WTC11 (cell line): ENCODE results near the gene UNCX. TPM values are rescaled to one million over a fixed set of nuclear protein-coding genes. Genes with fewer than 3 reads are reported as not detected.

Experiments used
- ATAC-seq: fragments of 200-7000 bp; cut with Tn5 transposase; 2 replicates; pipeline ENCODE4 v1.10.0; 2021; ENCODE audit warnings: mild to moderate bottlenecking, moderate library complexity
- CTCF ChIA-PET: fragments of 300-600 bp; sonication (Branson Sonifier 250); formaldehyde crosslinking; loops from one replicate; lab custom pipeline; 2021; ENCODE audit warnings: antibody characterized with exemption; lab: Charles Lee
- POLR2A ChIA-PET: fragments of 350-600 bp; sonication (Branson Sonifier 250); formaldehyde crosslinking; loops from one replicate; lab custom pipeline; 2021; ENCODE audit warnings: antibody characterized with exemption; lab: Charles Lee
- DNase-seq: peaks from one replicate; pipeline ENCODE4 v3.0.0; 2021; ENCODE audit warnings: low spot score
- H3K27ac Mint-ChIP-seq: 2 replicates; pipeline ENCODE4 v1.8.0; 2021; ENCODE audit warnings: mixed read lengths
- H3K27me3 Mint-ChIP-seq: 2 replicates; pipeline ENCODE4 v1.8.0; 2021; ENCODE audit warnings: low read depth, mild to moderate bottlenecking, moderate library complexity, mixed read lengths
- H3K36me3 Mint-ChIP-seq: 2 replicates; pipeline ENCODE4 v1.8.0; 2021; ENCODE audit warnings: mixed read lengths
- H3K4me1 Mint-ChIP-seq: 2 replicates; pipeline ENCODE4 v1.8.0; 2022; ENCODE audit warnings: mixed read lengths
- H3K4me3 Mint-ChIP-seq: 2 replicates; pipeline ENCODE4 v1.8.0; 2021; ENCODE audit warnings: mild to moderate bottlenecking, moderate library complexity, mixed read lengths
- H3K9me3 Mint-ChIP-seq: 2 replicates; pipeline ENCODE4 v1.8.0; 2021; ENCODE audit warnings: mixed read lengths
- CBFB ChIP-seq: sonication (generic); formaldehyde crosslinking; IDR thresholded peaks from 2 replicates; pipeline ENCODE4 v1.8.1; 2022; ENCODE audit warnings: mild to moderate bottlenecking, low read depth, missing genetic modification reagents
- CREM ChIP-seq: sonication (generic); formaldehyde crosslinking; IDR thresholded peaks from 2 replicates; pipeline ENCODE4 v1.8.1; 2022; ENCODE audit warnings: mild to moderate bottlenecking, missing genetic modification reagents, moderate library complexity
- ELF4 ChIP-seq: sonication (generic); formaldehyde crosslinking; IDR thresholded peaks from 2 replicates; pipeline ENCODE4 v1.8.1; 2022; ENCODE audit warnings: low read depth, mild to moderate bottlenecking, moderate library complexity, missing genetic modification reagents
- FOXK1 ChIP-seq: sonication (generic); formaldehyde crosslinking; IDR thresholded peaks from 2 replicates; pipeline ENCODE4 v1.8.0; 2022; ENCODE audit warnings: mild to moderate bottlenecking, moderate library complexity, missing genetic modification reagents
- GABPB1 ChIP-seq: sonication (generic); formaldehyde crosslinking; IDR thresholded peaks from 2 replicates; pipeline ENCODE4 v1.8.1; 2023; ENCODE audit warnings: mild to moderate bottlenecking, missing genetic modification reagents
- GRHL2 ChIP-seq: fragments of 250-450 bp; sonication (Bioruptor Pico); IDR thresholded peaks from 2 replicates; pipeline ENCODE4 v1.8.0; 2022; ENCODE audit warnings: mild to moderate bottlenecking, moderate library complexity; ENCODE audit not compliant: insufficient replicate concordance, severe bottlenecking
- HMGA2 ChIP-seq: fragments of 250-450 bp; sonication (Bioruptor Pico); IDR thresholded peaks from 2 replicates; pipeline ENCODE4 v1.4.0; 2021; ENCODE audit warnings: mild to moderate bottlenecking, moderate library complexity
- JAZF1 ChIP-seq: fragments of 250-450 bp; sonication (Bioruptor Pico); IDR thresholded peaks from 2 replicates; pipeline ENCODE4 v1.9.0; 2021; ENCODE audit warnings: moderate library complexity, mild to moderate bottlenecking, inconsistent platforms
- MXD4 ChIP-seq: fragments of 250-450 bp; sonication (Bioruptor Pico); IDR thresholded peaks from 2 replicates; pipeline ENCODE4 v1.8.0; 2021; ENCODE audit warnings: mild to moderate bottlenecking, moderate library complexity, borderline replicate concordance
- MYBL2 ChIP-seq: sonication (generic); formaldehyde crosslinking; IDR thresholded peaks from 2 replicates; pipeline ENCODE4 v1.8.1; 2023; ENCODE audit warnings: mild to moderate bottlenecking, moderate library complexity, missing genetic modification reagents
- NFATC4 ChIP-seq: fragments of 250-450 bp; sonication (Bioruptor Pico); IDR thresholded peaks from 2 replicates; pipeline ENCODE4 v1.9.0; 2021; ENCODE audit warnings: mild to moderate bottlenecking
- NFE2L1 ChIP-seq: sonication (generic); formaldehyde crosslinking; IDR thresholded peaks from 2 replicates; pipeline ENCODE4 v1.8.1; 2023; ENCODE audit warnings: missing genetic modification reagents
- NR2C2 ChIP-seq: sonication (generic); formaldehyde crosslinking; IDR thresholded peaks from 2 replicates; pipeline ENCODE4 v1.8.0; 2022; ENCODE audit warnings: mild to moderate bottlenecking, missing genetic modification reagents
- OVOL2 ChIP-seq: fragments of 250-450 bp; sonication (Bioruptor Pico); IDR thresholded peaks from 2 replicates; pipeline ENCODE4 v1.9.0; 2021; ENCODE audit warnings: mild to moderate bottlenecking, borderline replicate concordance
- PRRX2 ChIP-seq: fragments of 250-450 bp; sonication (Bioruptor Pico); IDR thresholded peaks from 2 replicates; pipeline ENCODE4 v1.8.0; 2021; ENCODE audit warnings: mild to moderate bottlenecking
- SMAD4 ChIP-seq: sonication (generic); formaldehyde crosslinking; IDR thresholded peaks from 2 replicates; pipeline ENCODE4 v1.8.0; 2022; ENCODE audit warnings: mild to moderate bottlenecking, missing genetic modification reagents
- TEAD1 ChIP-seq: sonication (generic); formaldehyde crosslinking; IDR thresholded peaks from 2 replicates; pipeline ENCODE4 v1.8.0; 2022; ENCODE audit warnings: mild to moderate bottlenecking, missing genetic modification reagents
- TP53 ChIP-seq: sonication (generic); formaldehyde crosslinking; IDR thresholded peaks from 2 replicates; pipeline ENCODE4 v1.8.1; 2023; ENCODE audit warnings: mild to moderate bottlenecking, missing genetic modification reagents
- ZNF121 ChIP-seq: sonication (generic); formaldehyde crosslinking; IDR thresholded peaks from 2 replicates; pipeline ENCODE4 v1.8.0; 2023; ENCODE audit warnings: missing genetic modification reagents
- ZNF138 ChIP-seq: sonication (generic); formaldehyde crosslinking; conservative IDR thresholded peaks from 2 replicates; pipeline ENCODE4 v1.8.1; 2022; ENCODE audit warnings: mild to moderate bottlenecking, moderate library complexity, missing genetic modification reagents
- ZNF219 ChIP-seq: sonication (generic); formaldehyde crosslinking; IDR thresholded peaks from 2 replicates; pipeline ENCODE4 v1.8.0; 2023; ENCODE audit warnings: missing genetic modification reagents, mild to moderate bottlenecking, borderline replicate concordance
- ZNF232 ChIP-seq: sonication (generic); formaldehyde crosslinking; IDR thresholded peaks from 2 replicates; pipeline ENCODE4 v1.8.0; 2022; ENCODE audit warnings: mild to moderate bottlenecking, missing genetic modification reagents
- total RNA-seq: library from RNA; stranded (reverse); gene quantifications from 3 replicates; pipeline ENCODE4 v1.2.3, GENCODE V29; 2021
- TF ChIP-seq, protein P1 (sequence below): sonication (generic); formaldehyde crosslinking; IDR thresholded peaks from 2 replicates; pipeline ENCODE4 v1.8.0; 2022; ENCODE audit warnings: mild to moderate bottlenecking, missing genetic modification reagents
- TF ChIP-seq, protein P2 (sequence below): sonication (generic); formaldehyde crosslinking; IDR thresholded peaks from 2 replicates; pipeline ENCODE4 v1.8.0; 2022; ENCODE audit warnings: missing genetic modification reagents
- TF ChIP-seq, protein P3 (sequence below): sonication (generic); formaldehyde crosslinking; IDR thresholded peaks from 2 replicates; pipeline ENCODE4 v1.8.1; 2023; ENCODE audit warnings: mild to moderate bottlenecking, missing genetic modification reagents
- TF ChIP-seq, protein P4 (sequence below): sonication (generic); formaldehyde crosslinking; IDR thresholded peaks from 2 replicates; pipeline ENCODE4 v1.8.1; 2022; ENCODE audit warnings: mild to moderate bottlenecking, missing genetic modification reagents, moderate library complexity, borderline replicate concordance
- TF ChIP-seq, protein P5 (sequence below): sonication (generic); formaldehyde crosslinking; IDR thresholded peaks from 2 replicates; pipeline ENCODE4 v1.8.1; 2022; ENCODE audit warnings: low read depth, mild to moderate bottlenecking, moderate library complexity, missing genetic modification reagents, borderline replicate concordance

The UNCX gene
- total RNA-seq, 1 experiment from 2014 or later, result not detected

DNA sequence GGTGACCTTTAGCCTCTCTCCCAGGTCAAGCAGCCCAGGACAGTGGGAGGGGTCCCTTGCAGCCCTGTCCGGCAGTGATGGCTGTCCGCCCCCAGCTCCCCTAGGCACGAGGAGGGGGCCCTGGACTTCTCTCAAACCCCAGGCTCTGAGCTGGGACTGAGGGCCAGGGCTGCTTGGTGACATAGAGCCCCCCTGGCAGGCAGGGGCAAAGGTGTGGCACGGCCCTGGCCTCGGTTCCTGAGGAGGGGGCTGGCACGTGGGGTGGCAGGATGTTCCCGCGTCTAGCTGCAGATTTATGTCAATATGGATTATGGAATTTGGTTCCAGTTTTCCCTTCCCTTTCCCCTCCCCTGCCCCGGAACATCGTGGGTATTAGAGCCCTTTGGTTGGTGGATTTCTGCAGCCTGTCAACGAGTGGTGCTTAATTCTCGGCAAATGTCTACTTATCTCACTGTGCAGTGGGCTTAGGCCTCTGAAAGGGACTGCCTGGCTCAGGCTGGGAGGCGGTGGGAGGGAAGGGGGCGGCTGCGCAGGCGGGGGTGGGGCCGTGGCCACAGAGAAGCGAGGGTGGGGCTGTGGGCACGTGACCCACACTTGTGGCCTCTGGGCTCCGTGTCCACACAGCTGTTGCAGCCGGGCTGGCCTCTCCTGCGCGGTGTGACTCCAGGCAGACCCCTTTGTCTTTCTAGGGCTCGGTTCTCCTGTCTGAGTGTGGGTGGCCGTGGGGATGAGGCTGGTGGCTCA, 19.3 kb downstream of the UNCX start (continued):
- TF ChIP-seq, protein P1, sequence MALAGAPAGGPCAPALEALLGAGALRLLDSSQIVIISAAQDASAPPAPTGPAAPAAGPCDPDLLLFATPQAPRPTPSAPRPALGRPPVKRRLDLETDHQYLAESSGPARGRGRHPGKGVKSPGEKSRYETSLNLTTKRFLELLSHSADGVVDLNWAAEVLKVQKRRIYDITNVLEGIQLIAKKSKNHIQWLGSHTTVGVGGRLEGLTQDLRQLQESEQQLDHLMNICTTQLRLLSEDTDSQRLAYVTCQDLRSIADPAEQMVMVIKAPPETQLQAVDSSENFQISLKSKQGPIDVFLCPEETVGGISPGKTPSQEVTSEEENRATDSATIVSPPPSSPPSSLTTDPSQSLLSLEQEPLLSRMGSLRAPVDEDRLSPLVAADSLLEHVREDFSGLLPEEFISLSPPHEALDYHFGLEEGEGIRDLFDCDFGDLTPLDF, result no peak
- no peak for TF ChIP-seq JAZF1

DNA sequence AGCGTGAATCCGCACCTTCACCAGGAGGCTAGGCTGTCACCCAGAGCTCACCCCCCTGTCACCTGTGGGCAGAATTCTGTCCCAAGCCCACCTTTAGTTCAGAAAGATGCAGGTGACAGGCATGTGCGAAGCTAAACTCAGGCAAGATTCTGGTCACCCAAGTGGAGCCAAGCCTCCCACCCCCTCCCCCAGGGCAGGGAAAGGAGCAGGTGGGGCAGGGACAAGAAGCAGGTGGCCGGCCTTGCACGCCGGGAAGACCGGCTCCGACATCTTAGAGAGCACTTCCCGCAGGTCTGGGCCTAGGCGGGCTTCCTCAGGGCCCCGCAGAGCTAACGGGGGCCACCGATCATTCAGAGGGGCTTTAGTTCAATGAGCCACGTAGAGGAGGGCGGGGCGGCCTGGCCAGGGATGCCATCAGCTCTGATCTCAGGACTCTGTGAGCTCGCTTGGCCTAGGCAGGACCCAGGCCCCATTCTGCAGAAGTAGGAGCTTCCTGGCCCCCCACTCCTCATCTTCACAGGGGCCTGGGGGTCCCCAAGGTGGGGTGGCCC, 19.9 kb downstream of the UNCX start:
- Mint-ChIP-seq H3K36me3 (no peaks in the 10 kb centered on the region), H3K4me1 (peaks cover 5% of the 10 kb centered on the region), H3K27me3 (peaks cover 38% of the 10 kb centered on the region), H3K9me3 (no peaks in the 10 kb centered on the region), H3K4me3 (no peak overlapping the region), H3K27ac (no peak overlapping the region)
- CTCF ChIA-PET, result interaction anchor here (0.8 to 1.5 kb wide), 3 partner anchors 12 to 180 kb away, joined by 3 read pairs; no protein-coding TSS in a partner anchor
- ATAC-seq (no peak), DNase-seq (no peak)
- TF ChIP-seq NFE2L1, result no peak
- no peak for TF ChIP-seq CREM (CRISPR knock-in tag)
- no peak for TF ChIP-seq TEAD1
- no peak for TF ChIP-seq HMGA2 (CRISPR knock-in tag)
- no peak for TF ChIP-seq ZNF219 (CRISPR knock-in tag)
- TF ChIP-seq, protein P2, sequence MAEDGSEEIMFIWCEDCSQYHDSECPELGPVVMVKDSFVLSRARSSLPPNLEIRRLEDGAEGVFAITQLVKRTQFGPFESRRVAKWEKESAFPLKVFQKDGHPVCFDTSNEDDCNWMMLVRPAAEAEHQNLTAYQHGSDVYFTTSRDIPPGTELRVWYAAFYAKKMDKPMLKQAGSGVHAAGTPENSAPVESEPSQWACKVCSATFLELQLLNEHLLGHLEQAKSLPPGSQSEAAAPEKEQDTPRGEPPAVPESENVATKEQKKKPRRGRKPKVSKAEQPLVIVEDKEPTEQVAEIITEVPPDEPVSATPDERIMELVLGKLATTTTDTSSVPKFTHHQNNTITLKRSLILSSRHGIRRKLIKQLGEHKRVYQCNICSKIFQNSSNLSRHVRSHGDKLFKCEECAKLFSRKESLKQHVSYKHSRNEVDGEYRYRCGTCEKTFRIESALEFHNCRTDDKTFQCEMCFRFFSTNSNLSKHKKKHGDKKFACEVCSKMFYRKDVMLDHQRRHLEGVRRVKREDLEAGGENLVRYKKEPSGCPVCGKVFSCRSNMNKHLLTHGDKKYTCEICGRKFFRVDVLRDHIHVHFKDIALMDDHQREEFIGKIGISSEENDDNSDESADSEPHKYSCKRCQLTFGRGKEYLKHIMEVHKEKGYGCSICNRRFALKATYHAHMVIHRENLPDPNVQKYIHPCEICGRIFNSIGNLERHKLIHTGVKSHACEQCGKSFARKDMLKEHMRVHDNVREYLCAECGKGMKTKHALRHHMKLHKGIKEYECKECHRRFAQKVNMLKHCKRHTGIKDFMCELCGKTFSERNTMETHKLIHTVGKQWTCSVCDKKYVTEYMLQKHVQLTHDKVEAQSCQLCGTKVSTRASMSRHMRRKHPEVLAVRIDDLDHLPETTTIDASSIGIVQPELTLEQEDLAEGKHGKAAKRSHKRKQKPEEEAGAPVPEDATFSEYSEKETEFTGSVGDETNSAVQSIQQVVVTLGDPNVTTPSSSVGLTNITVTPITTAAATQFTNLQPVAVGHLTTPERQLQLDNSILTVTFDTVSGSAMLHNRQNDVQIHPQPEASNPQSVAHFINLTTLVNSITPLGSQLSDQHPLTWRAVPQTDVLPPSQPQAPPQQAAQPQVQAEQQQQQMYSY (CRISPR knock-in tag), result no peak
- no peak for TF ChIP-seq NR2C2 (CRISPR knock-in tag)
- TF ChIP-seq ZNF121 (CRISPR knock-in tag), result no peak
- TF ChIP-seq CBFB, result no peak
- no peak for TF ChIP-seq ZNF138
- no peak for TF ChIP-seq MYBL2
- POLR2A ChIA-PET, result no interaction called here

DNA sequence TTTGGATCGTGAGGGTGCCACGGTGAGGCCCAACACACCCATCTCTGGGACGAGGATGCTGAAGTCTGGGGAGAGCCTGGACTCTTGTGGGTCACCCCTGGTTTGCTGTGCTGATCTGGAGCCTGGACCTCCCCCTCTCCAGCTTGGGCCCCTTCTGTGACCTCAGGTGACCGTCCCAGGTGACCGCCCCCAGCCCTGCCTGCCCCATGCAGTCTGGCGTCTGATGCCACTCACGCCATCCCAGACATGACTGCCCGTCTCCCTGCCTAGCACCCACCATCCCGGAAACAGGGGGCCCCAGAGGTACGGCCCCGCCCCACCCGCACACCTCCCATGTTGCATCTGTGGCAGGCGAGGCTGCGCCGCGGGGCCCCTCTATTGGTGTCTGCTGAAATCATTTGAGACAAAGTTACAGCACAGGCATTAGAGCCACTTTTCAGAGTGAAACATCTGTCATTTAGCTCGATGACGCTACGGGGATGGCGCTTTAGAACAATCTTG, 21.1 kb downstream of the UNCX start:
- CTCF ChIA-PET, result interaction anchor here (2.4 kb wide), 1 partner anchor 27 kb away, joined by 8 read pairs; no protein-coding TSS in a partner anchor
- no peak for ATAC-seq
- Mint-ChIP-seq H3K36me3 (no peaks in the 10 kb centered on the region), H3K4me3 (no peak overlapping the region), H3K4me1 (no peaks in the 10 kb centered on the region), H3K9me3 (no peaks in the 10 kb centered on the region), H3K27me3 (peaks cover 27% of the 10 kb centered on the region), H3K27ac (no peak overlapping the region)
- DNase-seq, result no peak
- POLR2A ChIA-PET, result no interaction called here
- TF ChIP-seq MXD4 (no peak), ZNF219 (CRISPR knock-in tag) (no peak), GRHL2 (CRISPR knock-in tag) (no peak), PRRX2 (CRISPR knock-in tag) (no peak), NR2C2 (CRISPR knock-in tag) (no peak), ELF4 (CRISPR knock-in tag) (no peak), ZNF232 (CRISPR knock-in tag) (no peak), TP53 (CRISPR knock-in tag) (no peak), GABPB1 (CRISPR knock-in tag) (no peak), OVOL2 (CRISPR knock-in tag) (no peak), JAZF1 (no peak), NFATC4 (CRISPR knock-in tag) (no peak), FOXK1 (CRISPR knock-in tag) (no peak), SMAD4 (CRISPR knock-in tag) (no peak)
- TF ChIP-seq, protein P3, sequence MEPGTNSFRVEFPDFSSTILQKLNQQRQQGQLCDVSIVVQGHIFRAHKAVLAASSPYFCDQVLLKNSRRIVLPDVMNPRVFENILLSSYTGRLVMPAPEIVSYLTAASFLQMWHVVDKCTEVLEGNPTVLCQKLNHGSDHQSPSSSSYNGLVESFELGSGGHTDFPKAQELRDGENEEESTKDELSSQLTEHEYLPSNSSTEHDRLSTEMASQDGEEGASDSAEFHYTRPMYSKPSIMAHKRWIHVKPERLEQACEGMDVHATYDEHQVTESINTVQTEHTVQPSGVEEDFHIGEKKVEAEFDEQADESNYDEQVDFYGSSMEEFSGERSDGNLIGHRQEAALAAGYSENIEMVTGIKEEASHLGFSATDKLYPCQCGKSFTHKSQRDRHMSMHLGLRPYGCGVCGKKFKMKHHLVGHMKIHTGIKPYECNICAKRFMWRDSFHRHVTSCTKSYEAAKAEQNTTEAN, result no peak
- TF ChIP-seq, protein P4, sequence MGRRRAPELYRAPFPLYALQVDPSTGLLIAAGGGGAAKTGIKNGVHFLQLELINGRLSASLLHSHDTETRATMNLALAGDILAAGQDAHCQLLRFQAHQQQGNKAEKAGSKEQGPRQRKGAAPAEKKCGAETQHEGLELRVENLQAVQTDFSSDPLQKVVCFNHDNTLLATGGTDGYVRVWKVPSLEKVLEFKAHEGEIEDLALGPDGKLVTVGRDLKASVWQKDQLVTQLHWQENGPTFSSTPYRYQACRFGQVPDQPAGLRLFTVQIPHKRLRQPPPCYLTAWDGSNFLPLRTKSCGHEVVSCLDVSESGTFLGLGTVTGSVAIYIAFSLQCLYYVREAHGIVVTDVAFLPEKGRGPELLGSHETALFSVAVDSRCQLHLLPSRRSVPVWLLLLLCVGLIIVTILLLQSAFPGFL (CRISPR knock-in tag), result no peak
- TF ChIP-seq, protein P5, sequence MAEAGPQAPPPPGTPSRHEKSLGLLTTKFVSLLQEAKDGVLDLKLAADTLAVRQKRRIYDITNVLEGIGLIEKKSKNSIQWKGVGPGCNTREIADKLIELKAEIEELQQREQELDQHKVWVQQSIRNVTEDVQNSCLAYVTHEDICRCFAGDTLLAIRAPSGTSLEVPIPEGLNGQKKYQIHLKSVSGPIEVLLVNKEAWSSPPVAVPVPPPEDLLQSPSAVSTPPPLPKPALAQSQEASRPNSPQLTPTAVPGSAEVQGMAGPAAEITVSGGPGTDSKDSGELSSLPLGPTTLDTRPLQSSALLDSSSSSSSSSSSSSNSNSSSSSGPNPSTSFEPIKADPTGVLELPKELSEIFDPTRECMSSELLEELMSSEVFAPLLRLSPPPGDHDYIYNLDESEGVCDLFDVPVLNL (CRISPR knock-in tag), result no peak
